ENCODE results near the gene CLPTM1L. TPM values are rescaled to one million over a fixed set of nuclear protein-coding genes. Genes with fewer than 3 reads are reported as not detected.
"Not testable (repeated sequence)": the region's sequence is repeated elsewhere in the genome, so short reads cannot be mapped to it uniquely, and the experiment has no call there.

Gene CLPTM1L
- polyA plus RNA-seq, 1 donor from 2014 or later, result 61.6 TPM

GRCh38 chr5:1277331-1277730 is 67.6 kb downstream of the CLPTM1L start (continued):
- TF ChIP-seq, protein P1, sequence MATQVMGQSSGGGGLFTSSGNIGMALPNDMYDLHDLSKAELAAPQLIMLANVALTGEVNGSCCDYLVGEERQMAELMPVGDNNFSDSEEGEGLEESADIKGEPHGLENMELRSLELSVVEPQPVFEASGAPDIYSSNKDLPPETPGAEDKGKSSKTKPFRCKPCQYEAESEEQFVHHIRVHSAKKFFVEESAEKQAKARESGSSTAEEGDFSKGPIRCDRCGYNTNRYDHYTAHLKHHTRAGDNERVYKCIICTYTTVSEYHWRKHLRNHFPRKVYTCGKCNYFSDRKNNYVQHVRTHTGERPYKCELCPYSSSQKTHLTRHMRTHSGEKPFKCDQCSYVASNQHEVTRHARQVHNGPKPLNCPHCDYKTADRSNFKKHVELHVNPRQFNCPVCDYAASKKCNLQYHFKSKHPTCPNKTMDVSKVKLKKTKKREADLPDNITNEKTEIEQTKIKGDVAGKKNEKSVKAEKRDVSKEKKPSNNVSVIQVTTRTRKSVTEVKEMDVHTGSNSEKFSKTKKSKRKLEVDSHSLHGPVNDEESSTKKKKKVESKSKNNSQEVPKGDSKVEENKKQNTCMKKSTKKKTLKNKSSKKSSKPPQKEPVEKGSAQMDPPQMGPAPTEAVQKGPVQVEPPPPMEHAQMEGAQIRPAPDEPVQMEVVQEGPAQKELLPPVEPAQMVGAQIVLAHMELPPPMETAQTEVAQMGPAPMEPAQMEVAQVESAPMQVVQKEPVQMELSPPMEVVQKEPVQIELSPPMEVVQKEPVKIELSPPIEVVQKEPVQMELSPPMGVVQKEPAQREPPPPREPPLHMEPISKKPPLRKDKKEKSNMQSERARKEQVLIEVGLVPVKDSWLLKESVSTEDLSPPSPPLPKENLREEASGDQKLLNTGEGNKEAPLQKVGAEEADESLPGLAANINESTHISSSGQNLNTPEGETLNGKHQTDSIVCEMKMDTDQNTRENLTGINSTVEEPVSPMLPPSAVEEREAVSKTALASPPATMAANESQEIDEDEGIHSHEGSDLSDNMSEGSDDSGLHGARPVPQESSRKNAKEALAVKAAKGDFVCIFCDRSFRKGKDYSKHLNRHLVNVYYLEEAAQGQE (IDR thresholded peaks at IDR 0.05; ENCODE audit: borderline replicate concordance), result no peak
- no peak for TF ChIP-seq EZH2 (IDR thresholded peaks at IDR 0.05; ENCODE audit: borderline replicate concordance, insufficient read depth, low read length, poor library complexity, severe bottlenecking)

DNA sequence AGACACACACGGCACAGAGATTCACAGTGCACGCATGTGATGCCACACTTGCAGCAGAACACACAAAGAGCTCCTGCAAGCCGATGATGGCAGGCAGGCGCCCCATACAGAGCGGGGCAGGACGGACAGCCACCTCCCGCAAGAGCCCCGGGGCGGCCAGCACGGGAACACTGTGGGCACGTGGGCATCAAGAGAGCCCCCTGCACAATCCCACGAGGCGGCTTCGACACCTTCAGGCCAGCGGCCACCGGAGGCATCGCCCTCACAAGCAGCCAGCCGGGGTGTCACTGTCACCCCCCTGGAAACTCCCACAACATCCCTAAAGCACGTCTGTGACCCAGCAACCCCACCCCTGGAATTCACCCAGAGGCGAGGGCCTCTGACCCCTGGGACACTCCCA is 68.0 kb downstream of the CLPTM1L start:
- no peaks in the 10 kb centered on the region for H3K36me3 ChIP-seq (ENCODE audit: insufficient read depth, low read length)
- H3K4me3 ChIP-seq (ENCODE audit: low read length), result no peak overlapping the region
- no peaks in the 10 kb centered on the region for H3K9me2 ChIP-seq (ENCODE audit: insufficient read depth, low read length)
- H2AFZ ChIP-seq (ENCODE audit: low read depth, low read length), result no peak overlapping the region
- H3K9ac ChIP-seq (ENCODE audit: low read length), result no peak overlapping the region
- H3F3A ChIP-seq (ENCODE audit: insufficient read depth, low read length, poor library complexity, severe bottlenecking), result no peaks in the 10 kb centered on the region
- H3K27ac ChIP-seq (ENCODE audit: low read length), result no peak overlapping the region
- H4K20me1 ChIP-seq (ENCODE audit: insufficient read depth), result no peaks in the 10 kb centered on the region
- H3K4me2 ChIP-seq (ENCODE audit: low read length), result no peak overlapping the region
- H3K9me3 ChIP-seq (ENCODE audit: low read length), result no peaks in the 10 kb centered on the region
- no peaks in the 10 kb centered on the region for H3K79me2 ChIP-seq (replicated peaks; ENCODE audit: insufficient read depth, low read length)
- no peaks in the 10 kb centered on the region for H3K27me3 ChIP-seq (ENCODE audit: insufficient read depth, low read depth, low read length)
- TF ChIP-seq EP300 (conservative IDR thresholded peaks at IDR 0.05; ENCODE audit: poor library complexity, severe bottlenecking) (no peak), POLR2AphosphoS5 (IDR thresholded peaks at IDR 0.05) (no peak), SMC3 (conservative IDR thresholded peaks at IDR 0.05; ENCODE audit: poor library complexity) (no peak), TAF1 (IDR thresholded peaks at IDR 0.05; ENCODE audit: low read depth) (no peak), MXI1 (conservative IDR thresholded peaks at IDR 0.05; ENCODE audit: poor library complexity, severe bottlenecking) (no peak), EZH2 (IDR thresholded peaks at IDR 0.05; ENCODE audit: borderline replicate concordance, insufficient read depth, low read length, poor library complexity, severe bottlenecking) (no peak)
- TF ChIP-seq, protein P1 (IDR thresholded peaks at IDR 0.05; ENCODE audit: borderline replicate concordance), result no peak

- H2AFZ ChIP-seq (ENCODE audit: low read depth, low read length); H4K20me1 ChIP-seq (ENCODE audit: insufficient read depth); H3F3A ChIP-seq (ENCODE audit: insufficient read depth, low read length, poor library complexity, severe bottlenecking); H3K9me3 ChIP-seq (ENCODE audit: low read length); H3K9me2 ChIP-seq (ENCODE audit: insufficient read depth, low read length); H3K9ac ChIP-seq (ENCODE audit: low read length); H3K4me2 ChIP-seq (ENCODE audit: low read length); H3K27me3 ChIP-seq (ENCODE audit: insufficient read depth, low read depth, low read length); H3K27ac ChIP-seq (ENCODE audit: low read length); H3K36me3 ChIP-seq (ENCODE audit: insufficient read depth, low read length); H3K4me3 ChIP-seq (ENCODE audit: low read length); H3K79me2 ChIP-seq (replicated peaks; ENCODE audit: insufficient read depth, low read length): not testable (repeated sequence)
Measured at GRCh38 chr5:1275397-1276391, 69.2 kb downstream of the CLPTM1L start.

Data from neural cell (in vitro differentiated cells).